ENCODE measurements around the gene MSI2.

MSI2 gene

DNA sequence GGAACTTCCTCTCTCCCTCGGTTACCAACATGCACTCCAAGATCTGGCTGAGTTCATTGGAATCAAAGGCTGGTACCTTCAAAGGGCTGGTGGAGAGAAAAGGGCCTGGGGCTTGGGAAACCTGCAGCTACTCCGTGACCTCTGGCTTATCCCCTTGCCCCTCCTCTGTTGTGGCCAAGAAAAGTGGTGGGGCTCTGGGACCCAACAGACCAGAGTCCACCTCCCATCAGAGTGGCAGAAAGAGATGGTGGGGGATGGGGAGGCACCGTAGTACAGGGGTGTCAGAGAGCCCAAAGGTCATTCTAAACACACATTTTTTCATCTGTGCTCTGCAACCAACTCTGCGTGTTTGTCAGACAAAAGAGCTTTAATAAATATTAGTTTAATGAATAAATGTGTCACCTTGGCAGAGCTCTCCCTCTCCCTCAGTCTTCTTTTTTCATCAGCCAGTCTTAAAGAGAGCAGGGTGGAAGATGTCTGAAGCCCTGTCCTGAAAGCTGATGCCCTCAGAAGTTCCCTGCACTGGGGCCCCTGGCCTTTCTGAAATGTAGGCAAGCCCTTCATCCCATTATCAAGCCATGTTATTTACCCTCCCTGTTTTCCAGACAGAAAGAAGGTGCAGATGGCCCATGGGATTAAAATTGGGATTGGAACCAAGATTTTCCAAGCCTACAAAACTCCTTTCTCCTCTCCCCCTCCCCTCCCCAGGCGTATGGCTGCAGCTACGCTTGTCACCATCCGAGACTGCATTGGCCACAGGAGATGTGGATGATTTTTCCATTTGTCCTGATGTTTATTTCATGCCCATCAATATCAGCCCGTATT lies 261.5 kb downstream of the MSI2 start:
- no peaks in the 10 kb centered on the region for H3K36me3 ChIP-seq (ENCODE audit: insufficient read depth, low read length)
- peaks cover 33% of the 10 kb centered on the region; the same call in 1 of the 2 replicates for H3K4me1 ChIP-seq (ENCODE audit: insufficient read depth, low read length)
- H3K9me3 ChIP-seq (ENCODE audit: control insufficient read depth, insufficient read depth, low read length): no peaks in the 10 kb centered on the region
- H3K9ac ChIP-seq (ENCODE audit: low read depth, low read length): no peak overlapping the region

DNA sequence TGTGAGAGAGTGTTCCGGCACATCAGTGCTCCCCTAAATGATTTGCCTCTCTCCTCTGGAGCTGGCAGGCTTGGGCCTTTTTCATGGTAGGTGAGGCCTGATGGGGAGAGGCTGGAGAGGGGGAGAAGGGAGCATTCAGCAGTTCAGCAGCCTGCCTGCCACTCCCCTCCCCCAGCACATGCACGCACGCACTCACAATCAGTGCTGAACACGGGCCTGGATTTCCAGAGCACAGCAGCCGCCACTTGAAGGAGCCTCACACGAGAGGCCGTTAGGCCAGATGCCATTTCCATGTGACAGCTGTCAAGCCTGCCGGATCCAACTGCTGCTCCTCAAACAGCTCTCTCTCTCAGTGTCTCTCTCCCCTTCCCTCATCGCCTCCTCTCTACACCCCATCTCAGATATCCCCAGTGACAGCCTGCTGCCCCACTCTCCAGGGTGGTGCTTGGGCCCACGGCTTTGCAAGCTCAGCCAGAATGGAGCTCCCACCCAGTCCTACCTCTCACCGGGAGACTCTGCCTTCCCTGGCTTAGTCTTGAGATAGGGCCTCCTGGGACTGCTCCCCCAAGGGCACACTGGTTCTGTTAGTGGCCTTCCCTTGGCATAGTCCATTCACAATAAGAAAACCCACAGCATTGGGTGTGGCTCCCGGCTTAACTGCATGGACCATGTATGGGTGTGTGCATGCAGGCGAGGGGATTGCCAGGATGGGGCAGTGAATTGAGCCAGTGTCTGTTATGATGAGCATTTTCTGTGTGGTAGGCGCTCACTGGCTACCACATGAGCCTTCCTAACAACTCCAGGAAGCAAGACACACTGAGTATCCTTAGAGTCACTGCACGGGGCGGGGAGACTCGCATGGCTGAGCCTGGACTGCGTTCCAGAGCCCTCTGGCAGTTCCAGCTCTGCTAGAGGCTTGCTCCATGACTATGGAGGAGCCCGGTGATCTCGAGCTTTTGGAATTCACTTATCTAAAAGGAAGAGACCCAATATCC lies 262.6 kb downstream of the MSI2 start:
- Histone ChIP-seq H3K9ac (ENCODE audit: low read depth, low read length) (no peak overlapping the region), H3K4me1 (ENCODE audit: insufficient read depth, low read length) (peaks cover 30% of the 10 kb centered on the region; the same call in 1 of the 2 replicates), H3K36me3 (ENCODE audit: insufficient read depth, low read length) (no peaks in the 10 kb centered on the region), H3K9me3 (ENCODE audit: control insufficient read depth, insufficient read depth, low read length) (no peaks in the 10 kb centered on the region)

DNA sequence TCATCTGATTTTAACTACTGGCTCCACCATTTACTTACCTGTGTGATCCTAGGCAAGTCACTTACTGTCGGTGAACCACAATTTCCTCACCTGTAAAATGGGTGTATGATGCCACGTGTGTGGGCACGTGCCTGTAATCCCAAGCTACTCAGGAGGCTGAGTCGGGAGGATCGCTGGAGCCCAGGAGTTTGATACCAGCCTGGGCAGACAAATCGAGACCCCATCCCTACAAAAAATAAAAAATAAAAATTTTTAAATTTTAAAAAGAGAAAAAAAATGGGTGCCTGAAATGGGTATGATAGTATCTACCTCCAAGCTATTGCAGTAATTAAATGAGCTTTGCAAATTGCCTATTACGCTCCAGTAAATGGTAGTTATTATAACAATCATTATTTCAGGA lies 263.5 kb downstream of the MSI2 start:
- no peak overlapping the region for H3K9ac ChIP-seq (ENCODE audit: low read depth, low read length)
- peaks cover 28% of the 10 kb centered on the region; the same call in 1 of the 2 replicates for H3K4me1 ChIP-seq (ENCODE audit: insufficient read depth, low read length)
- no peaks in the 10 kb centered on the region for H3K36me3 ChIP-seq (ENCODE audit: insufficient read depth, low read length)
- no peaks in the 10 kb centered on the region for H3K9me3 ChIP-seq (ENCODE audit: control insufficient read depth, insufficient read depth, low read length)

DNA sequence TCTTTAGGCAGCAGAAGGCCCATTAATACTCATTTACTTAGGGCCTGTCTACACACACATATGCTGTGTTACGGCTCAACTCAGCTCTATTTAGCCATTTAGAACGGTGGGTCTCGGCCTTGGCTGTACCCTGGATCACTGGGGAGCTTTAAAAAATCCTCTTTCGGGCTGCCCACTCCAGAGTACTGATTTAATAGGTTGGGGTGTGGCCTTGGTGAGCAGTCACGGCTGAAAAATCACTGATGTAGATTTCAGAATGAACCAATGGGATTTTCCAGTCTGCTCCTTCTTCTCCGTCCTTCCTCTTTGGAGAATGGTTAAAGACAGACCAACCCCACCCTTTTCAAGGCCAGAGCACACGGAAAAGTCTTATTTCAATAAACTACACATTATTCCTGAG lies 265.3 kb downstream of the MSI2 start:
- Histone ChIP-seq H3K36me3 (ENCODE audit: insufficient read depth, low read length) (no peaks in the 10 kb centered on the region), H3K9ac (ENCODE audit: low read depth, low read length) (no peak overlapping the region), H3K9me3 (ENCODE audit: control insufficient read depth, insufficient read depth, low read length) (no peaks in the 10 kb centered on the region), H3K4me1 (ENCODE audit: insufficient read depth, low read length) (peaks cover 31% of the 10 kb centered on the region)

DNA sequence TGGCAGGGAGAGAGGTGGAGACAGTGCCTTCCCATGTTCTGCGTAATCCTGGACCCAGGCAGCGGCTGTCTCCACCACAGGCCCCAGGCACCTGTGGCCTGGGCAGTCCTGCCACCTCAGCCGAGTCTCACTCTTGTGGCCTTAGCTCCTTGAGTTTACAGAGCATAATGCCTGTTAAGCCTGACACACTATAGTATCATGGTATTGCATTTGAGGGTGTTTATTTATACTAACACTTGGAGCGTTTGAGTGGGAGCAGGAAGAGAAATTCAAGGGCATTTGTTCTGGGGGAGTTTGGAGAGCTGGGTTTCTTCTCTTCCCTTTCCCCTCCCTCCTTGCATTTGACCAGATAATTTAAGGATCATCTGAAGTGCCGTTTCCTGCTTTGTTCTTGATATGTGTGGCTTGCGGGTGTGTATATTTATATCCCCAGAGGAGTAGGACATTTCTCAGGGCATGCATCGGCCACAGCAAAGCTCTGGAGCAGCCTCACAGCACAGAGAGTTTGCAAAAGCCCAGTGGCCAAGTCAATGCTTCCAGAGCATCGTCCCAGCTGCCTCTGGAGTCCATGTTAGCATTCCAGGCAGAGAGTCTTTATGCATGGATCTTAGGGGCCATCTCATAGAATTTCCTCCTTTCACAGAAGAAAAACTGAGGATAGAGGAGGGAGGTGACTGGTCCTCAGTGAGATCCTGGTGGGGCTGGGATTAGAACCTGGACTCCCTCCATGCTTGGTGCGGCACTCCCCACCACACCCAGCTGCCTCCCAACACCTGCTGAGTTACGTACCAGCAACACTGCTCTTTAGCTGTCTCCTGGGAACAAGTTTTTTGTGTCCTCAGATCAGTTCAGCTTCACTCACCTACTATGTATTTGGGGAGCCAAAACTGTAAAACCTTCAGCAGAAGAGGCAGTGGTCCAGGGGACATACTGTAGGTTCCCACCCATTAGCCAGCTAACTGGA lies 266.0 kb downstream of the MSI2 start:
- Histone ChIP-seq H3K36me3 (ENCODE audit: insufficient read depth, low read length) (no peaks in the 10 kb centered on the region), H3K9me3 (ENCODE audit: control insufficient read depth, insufficient read depth, low read length) (no peaks in the 10 kb centered on the region), H3K9ac (ENCODE audit: low read depth, low read length) (no peak overlapping the region), H3K4me1 (ENCODE audit: insufficient read depth, low read length) (peaks cover 33% of the 10 kb centered on the region)

DNA sequence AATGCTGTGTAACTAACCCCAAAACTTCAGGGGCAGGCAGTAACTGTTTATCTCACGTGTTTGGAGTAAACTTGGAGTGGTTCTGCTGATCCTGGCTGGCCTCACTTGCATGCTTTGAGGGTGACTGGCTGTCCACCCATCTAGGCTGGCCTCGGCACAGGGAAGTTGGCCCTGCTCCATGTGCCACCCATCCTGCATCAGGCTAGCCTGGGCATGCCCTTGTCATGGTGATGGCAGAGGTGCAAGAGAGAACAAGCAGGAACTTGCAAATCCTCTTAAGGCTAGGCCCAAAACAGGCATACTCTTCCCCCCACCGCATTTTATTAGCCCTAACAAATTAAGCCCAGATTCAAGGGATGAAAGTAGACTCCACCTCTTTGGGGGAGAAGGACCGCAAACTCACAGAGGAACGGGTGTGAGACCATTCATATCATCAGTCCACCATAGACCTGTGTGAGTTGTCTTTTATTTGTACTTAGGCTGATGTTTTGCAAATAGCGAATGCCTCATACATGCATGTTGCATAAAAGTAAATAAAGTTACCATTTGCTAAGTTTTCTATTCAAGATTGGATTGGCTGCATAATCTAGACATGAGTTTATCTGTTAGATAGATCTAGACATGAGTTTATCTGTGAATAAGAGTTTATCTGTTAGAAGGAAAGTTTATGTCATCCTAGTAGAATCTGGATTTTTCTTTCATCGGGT lies 267.8 kb downstream of the MSI2 start:
- H3K4me1 ChIP-seq (ENCODE audit: insufficient read depth, low read length): peaks cover 25% of the 10 kb centered on the region
- H3K9ac ChIP-seq (ENCODE audit: low read depth, low read length): no peak overlapping the region

DNA sequence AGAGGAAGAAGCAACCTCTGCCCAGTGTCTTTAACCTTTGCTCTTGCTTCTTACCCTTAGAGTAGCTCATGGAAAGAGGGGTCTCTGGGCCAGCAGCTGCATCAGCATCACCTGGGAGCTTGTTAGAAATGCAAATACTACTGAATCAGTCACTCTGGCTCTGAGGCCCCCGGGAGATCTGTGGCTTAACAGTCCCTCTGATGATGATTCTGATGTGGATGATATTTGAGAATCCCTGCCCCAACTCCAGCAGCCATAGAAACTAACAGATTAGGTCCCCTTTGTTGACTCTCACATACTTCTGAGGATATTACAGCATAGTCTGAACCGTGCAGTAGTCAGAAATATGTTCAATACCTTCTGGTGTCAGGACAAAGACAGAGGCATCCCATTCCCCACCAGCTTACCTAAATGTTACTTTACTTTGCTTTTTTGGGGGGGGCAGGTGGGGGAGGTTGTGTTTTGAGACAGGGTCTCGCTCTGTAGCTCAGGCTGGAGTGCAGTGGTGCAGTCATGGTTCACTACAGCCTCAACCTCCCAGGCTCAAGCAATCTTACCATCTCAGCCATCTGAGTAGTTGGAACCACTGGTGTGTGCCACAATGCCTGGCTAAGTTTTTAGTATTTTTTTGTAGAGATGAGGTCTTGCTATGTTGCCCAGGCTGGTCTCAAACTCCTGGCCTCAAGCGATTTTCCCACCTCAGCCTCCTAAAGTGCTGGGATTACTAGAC lies 268.7 kb downstream of the MSI2 start:
- H3K36me3 ChIP-seq (ENCODE audit: insufficient read depth, low read length): no peaks in the 10 kb centered on the region
- H3K9me3 ChIP-seq (ENCODE audit: control insufficient read depth, insufficient read depth, low read length): no peaks in the 10 kb centered on the region
- H3K4me1 ChIP-seq (ENCODE audit: insufficient read depth, low read length): peaks cover 24% of the 10 kb centered on the region
- no peak overlapping the region for H3K9ac ChIP-seq (ENCODE audit: low read depth, low read length)

More for the DNA sequence above, 267.8 kb downstream of the MSI2 start:
- H3K9me3 ChIP-seq (ENCODE audit: control insufficient read depth, insufficient read depth, low read length): no peaks in the 10 kb centered on the region
- no peaks in the 10 kb centered on the region for H3K36me3 ChIP-seq (ENCODE audit: insufficient read depth, low read length)

DNA sequence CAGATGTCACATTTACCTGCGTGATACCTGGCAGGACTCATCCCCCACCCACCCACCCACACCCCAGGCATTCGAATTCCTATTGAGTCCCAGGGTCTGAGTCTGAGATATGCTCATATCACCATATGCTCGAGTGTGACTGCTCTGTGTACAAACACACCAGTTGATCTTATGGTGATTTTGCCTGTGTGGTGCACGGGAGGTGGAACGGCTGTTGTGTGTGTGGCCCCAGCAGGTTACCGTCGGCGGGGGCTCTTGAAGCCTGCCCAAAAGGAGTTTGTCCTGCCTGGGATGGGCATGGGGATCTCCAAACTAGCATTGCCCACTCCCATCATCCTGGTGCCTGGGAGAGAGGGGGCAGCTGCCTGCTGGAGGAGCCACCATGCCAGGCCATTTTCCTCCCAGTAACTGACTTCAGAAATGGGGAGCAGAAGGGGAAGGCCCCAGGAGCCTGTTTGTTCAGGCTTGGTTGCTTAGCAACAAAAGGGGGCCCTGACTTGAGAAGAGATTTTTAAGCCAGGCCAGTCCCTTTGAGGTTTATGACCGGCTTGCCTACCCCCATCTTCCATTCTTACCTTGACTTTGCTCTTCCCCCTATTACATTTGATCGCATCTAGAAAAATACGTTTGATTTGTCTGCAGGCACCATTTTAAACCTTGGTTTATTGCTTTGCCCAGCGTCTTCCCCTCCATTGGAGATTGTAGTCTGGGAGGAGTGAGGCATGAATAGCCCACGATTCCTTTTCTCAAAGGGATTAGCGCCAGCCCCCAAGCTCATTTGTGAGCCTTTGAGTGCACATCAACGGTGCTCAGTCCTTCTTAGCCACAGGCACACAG lies 271.1 kb downstream of the MSI2 start:
- H3K9me3 ChIP-seq (ENCODE audit: control insufficient read depth, insufficient read depth, low read length): no peaks in the 10 kb centered on the region
- no peaks in the 10 kb centered on the region for H3K36me3 ChIP-seq (ENCODE audit: insufficient read depth, low read length)
- H3K9ac ChIP-seq (ENCODE audit: low read depth, low read length): no peak overlapping the region
- peaks cover 35% of the 10 kb centered on the region for H3K4me1 ChIP-seq (ENCODE audit: insufficient read depth, low read length)

DNA sequence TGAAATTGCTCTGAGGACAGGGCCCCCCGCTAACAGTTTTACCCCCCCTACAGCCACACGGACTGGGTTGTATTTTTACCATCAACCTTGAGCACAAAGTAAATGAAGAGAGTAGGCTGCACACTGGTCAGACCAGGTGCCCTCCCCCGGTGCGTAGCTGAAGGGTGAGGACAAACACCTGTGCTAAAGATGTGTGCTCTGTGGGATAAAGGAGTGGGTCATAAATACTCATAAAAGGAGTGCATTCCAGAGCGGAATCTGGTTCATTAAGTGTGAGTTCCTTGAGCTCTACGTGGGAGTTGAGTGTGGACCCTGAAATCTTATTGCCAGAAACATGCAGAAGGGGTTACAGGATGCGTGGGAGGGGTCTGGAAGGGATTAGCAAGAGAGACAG lies 271.7 kb downstream of the MSI2 start:
- Histone ChIP-seq H3K9me3 (ENCODE audit: control insufficient read depth, insufficient read depth, low read length) (no peaks in the 10 kb centered on the region), H3K9ac (ENCODE audit: low read depth, low read length) (no peak overlapping the region), H3K36me3 (ENCODE audit: insufficient read depth, low read length) (no peaks in the 10 kb centered on the region), H3K4me1 (ENCODE audit: insufficient read depth, low read length) (peaks cover 35% of the 10 kb centered on the region)

DNA sequence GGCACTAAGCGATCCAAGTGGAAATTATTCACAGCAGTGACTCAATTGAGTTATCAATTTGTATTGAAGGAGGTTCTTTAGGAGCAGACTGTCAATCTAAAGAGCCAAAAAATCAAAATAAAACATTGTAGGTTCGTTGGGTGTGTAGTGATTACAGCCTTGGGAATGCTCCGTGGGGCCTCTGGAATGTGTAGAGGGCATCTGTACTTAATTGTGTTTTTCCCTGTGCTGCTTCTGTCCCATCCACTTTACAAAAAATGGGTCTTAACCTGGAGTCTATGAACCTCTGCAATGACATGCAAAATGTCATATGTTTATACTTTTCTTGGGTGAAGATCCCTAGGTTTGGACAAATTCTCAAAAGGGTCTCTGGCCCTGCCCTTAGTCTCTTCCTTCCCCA lies 273.7 kb downstream of the MSI2 start:
- peaks cover 30% of the 10 kb centered on the region for H3K4me1 ChIP-seq (ENCODE audit: insufficient read depth, low read length)
- no peak overlapping the region for H3K9ac ChIP-seq (ENCODE audit: low read depth, low read length)
- H3K9me3 ChIP-seq (ENCODE audit: control insufficient read depth, insufficient read depth, low read length): no peaks in the 10 kb centered on the region
- no peaks in the 10 kb centered on the region for H3K36me3 ChIP-seq (ENCODE audit: insufficient read depth, low read length)

DNA sequence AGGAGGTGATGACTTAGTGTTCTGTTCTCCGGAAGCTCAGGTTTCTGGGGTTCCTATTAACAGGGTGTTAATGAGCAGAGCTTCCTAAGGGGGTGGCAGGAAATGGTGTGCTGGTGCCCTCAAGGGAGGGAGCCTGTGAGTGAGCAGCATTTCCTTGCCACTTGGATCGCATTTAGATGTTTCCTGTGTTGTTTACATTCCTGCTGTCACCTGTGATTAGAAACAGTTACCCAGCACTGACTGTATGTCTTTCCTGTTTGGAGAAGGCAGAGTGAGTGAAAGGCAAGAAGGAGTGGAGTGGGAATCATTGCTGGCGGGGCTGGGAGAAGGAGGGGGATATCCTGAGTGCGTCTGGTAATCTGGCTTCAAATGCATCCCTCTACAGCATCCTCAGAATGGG lies 274.2 kb downstream of the MSI2 start:
- Histone ChIP-seq H3K36me3 (ENCODE audit: insufficient read depth, low read length) (no peaks in the 10 kb centered on the region), H3K4me1 (ENCODE audit: insufficient read depth, low read length) (peaks cover 32% of the 10 kb centered on the region), H3K9ac (ENCODE audit: low read depth, low read length) (no peak overlapping the region), H3K9me3 (ENCODE audit: control insufficient read depth, insufficient read depth, low read length) (no peaks in the 10 kb centered on the region)

DNA sequence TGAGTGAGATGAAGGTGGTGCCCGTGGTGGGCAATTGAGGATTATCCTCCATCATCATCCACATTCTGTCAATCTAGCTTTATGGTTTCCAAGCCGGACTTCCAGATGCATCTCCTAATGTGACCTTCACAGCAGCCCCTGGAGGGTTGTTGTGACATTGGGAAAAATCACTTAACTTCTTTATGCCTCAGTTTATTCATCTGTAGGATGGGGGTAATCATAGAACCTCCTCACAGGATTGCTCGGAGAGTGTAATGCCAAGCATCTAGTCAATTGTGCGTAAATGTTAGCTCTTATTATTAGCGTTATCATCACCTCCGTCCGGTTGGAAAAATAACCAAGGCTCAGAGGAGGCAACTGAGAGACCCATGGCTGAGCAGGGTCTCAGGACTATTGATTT lies 274.8 kb downstream of the MSI2 start:
- Histone ChIP-seq H3K36me3 (ENCODE audit: insufficient read depth, low read length) (no peaks in the 10 kb centered on the region), H3K9ac (ENCODE audit: low read depth, low read length) (no peak overlapping the region), H3K4me1 (ENCODE audit: insufficient read depth, low read length) (peaks cover 32% of the 10 kb centered on the region), H3K9me3 (ENCODE audit: control insufficient read depth, insufficient read depth, low read length) (no peaks in the 10 kb centered on the region)
